ENCODE results near the gene CATSPERE.

DNA sequence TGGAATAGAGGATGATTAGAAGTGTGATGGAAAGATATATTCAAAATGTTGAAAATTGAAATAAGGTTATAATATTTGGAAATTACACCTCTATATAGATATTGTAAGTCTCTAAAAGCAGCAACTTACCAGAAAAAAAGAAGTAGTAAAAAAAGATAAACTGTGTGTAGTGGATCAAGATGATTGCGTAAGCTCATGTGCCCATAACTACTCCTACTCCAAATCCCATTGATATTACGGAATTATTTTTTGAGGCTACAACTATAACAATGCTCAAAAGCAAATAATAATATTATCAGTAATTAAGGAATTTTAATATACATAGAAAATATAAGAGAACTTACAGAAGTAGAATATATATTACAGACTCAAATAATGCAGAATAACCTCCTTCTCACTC, 33.6 kb downstream of the CATSPERE start:
- TF ChIP-seq, protein P1, sequence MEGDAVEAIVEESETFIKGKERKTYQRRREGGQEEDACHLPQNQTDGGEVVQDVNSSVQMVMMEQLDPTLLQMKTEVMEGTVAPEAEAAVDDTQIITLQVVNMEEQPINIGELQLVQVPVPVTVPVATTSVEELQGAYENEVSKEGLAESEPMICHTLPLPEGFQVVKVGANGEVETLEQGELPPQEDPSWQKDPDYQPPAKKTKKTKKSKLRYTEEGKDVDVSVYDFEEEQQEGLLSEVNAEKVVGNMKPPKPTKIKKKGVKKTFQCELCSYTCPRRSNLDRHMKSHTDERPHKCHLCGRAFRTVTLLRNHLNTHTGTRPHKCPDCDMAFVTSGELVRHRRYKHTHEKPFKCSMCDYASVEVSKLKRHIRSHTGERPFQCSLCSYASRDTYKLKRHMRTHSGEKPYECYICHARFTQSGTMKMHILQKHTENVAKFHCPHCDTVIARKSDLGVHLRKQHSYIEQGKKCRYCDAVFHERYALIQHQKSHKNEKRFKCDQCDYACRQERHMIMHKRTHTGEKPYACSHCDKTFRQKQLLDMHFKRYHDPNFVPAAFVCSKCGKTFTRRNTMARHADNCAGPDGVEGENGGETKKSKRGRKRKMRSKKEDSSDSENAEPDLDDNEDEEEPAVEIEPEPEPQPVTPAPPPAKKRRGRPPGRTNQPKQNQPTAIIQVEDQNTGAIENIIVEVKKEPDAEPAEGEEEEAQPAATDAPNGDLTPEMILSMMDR (IDR thresholded peaks at IDR 0.05), result no peak
- no peak for TF ChIP-seq POLR2A (IDR thresholded peaks at IDR 0.05)
